PC-3 (cell line): ENCODE measurements around the gene USH2A.

ENCODE experiments used
- CTCF ChIP-seq: fragments of 300-600 bp; sonication (generic); conservative IDR thresholded peaks from 2 replicates; pipeline ENCODE4 v1.5.1; 2017; ENCODE audit warnings: antibody characterized with exemption, low read depth, mild to moderate bottlenecking, low read length
- EZH2 ChIP-seq: fragments of 300-600 bp; sonication (generic); IDR thresholded peaks from one replicate; pipeline ENCODE4 v1.6.1; 2017; ENCODE audit warnings: antibody characterized with exemption, mild to moderate bottlenecking, low read length; ENCODE audit not compliant: unreplicated experiment
- EZH2phosphoT487 ChIP-seq: fragments of 300-600 bp; sonication (generic); IDR thresholded peaks from 2 replicates; pipeline ENCODE4 v1.6.1; 2018; ENCODE audit warnings: mild to moderate bottlenecking, antibody characterized with exemption, low read length, borderline replicate concordance

GRCh38 chr1:216420746-216421145, 2.5 kb downstream of the USH2A start:
- TF ChIP-seq CTCF = no peak
- TF ChIP-seq EZH2 = no peak
- no peak for TF ChIP-seq EZH2phosphoT487
